H1 (cell line): Measurements from ENCODE around the gene EGFR. TPM values are rescaled to one million over a fixed set of nuclear protein-coding genes. Genes with fewer than 3 reads are reported as not detected.

Source experiments
- CTCF ChIA-PET: fragments of 300-600 bp; sonication (Branson Sonifier 250); formaldehyde crosslinking; loops from one replicate; lab custom pipeline; 2021; ENCODE audit not compliant: partially characterized antibody; lab: Charles Lee
- POLR2A ChIA-PET: fragments of 300-600 bp; sonication (Branson Sonifier 250); formaldehyde crosslinking; loops from one replicate; lab custom pipeline; 2021; ENCODE audit warnings: inconsistent platforms; ENCODE audit not compliant: partially characterized antibody; lab: Charles Lee
- DNase-seq, 2 experiments: peaks; one replicate each; pipeline versions ENCODE4 v3.0.0 to v3.0.0-alpha.2; 2010 to 2022; ENCODE audit warnings: low spot score in 2 of 2, low read depth in 1 of 2, mixed read lengths in 1 of 2
- FAIRE-seq: peaks from 2 replicates; lab custom pipeline; 2011; peaks lifted over from hg19 to GRCh38; lab: Jason Lieb, UNC
- H2AFZ ChIP-seq: 2 replicates; pipeline ENCODE4 v1.8.1; 2012; ENCODE audit warnings: low read length, inconsistent platforms
- H2AK5ac ChIP-seq: 2 replicates; pipeline ENCODE4 v1.6.1; 2013; ENCODE audit warnings: low read depth, low read length
- H2BK120ac ChIP-seq: replicated peaks from 2 replicates; pipeline ENCODE3; 2013; ENCODE audit warnings: low read depth, low read length, inconsistent platforms
- H2BK12ac ChIP-seq: 2 replicates; pipeline ENCODE4 v1.6.1; 2013; ENCODE audit warnings: low read depth, low read length
- H2BK15ac ChIP-seq: 2 replicates; pipeline ENCODE4 v1.6.1; 2013; ENCODE audit warnings: low read length
- H2BK20ac ChIP-seq: 2 replicates; pipeline ENCODE4 v1.6.1; 2013; ENCODE audit warnings: low read length
- H2BK5ac ChIP-seq: 2 replicates; pipeline ENCODE4 v1.6.1; 2013; ENCODE audit warnings: low read depth, low read length
- H3K14ac ChIP-seq: 2 replicates; pipeline ENCODE4 v1.6.1; 2013; ENCODE audit warnings: inconsistent platforms; ENCODE audit not compliant: insufficient read length
- H3K18ac ChIP-seq: 2 replicates; pipeline ENCODE4 v1.6.1; 2013; ENCODE audit warnings: low read length; ENCODE audit errors: extremely low read depth
- H3K23ac ChIP-seq: 2 replicates; pipeline ENCODE4 v1.6.1; 2013; ENCODE audit warnings: inconsistent platforms; ENCODE audit not compliant: insufficient read length
- H3K23me2 ChIP-seq: 2 replicates; pipeline ENCODE4 v1.6.1; 2013; ENCODE audit warnings: low read depth, low read length
- H3K27ac ChIP-seq: 2 replicates; pipeline ENCODE4 v1.6.1; 2011; ENCODE audit warnings: low read depth, low read length, inconsistent platforms
- H3K27me3 ChIP-seq, 4 experiments: replicated peaks in 1 of 4; 1 replicate in 1 of 4; 2 replicates in 3 of 4; pipeline versions ENCODE4 v1.6.1 to v1.8.1; 2011 to 2013; ENCODE audit warnings: low read length in 3 of 4, mild to moderate bottlenecking in 3 of 4, inconsistent platforms in 2 of 4, mixed read lengths in 2 of 4, moderate library complexity in 1 of 4; ENCODE audit not compliant: control insufficient read depth in 3 of 4, insufficient read depth in 3 of 4; ENCODE audit errors: extremely low read depth in 1 of 4
- H3K36me3 ChIP-seq, 4 experiments: 2 replicates each; pipeline versions ENCODE4 v1.6.1 to v1.8.1; 2011 to 2013; ENCODE audit warnings: mild to moderate bottlenecking in 4 of 4, low read length in 3 of 4, moderate library complexity in 2 of 4, control low read depth in 1 of 4, inconsistent platforms in 1 of 4; ENCODE audit not compliant: insufficient read depth in 4 of 4, control insufficient read depth in 2 of 4
- H3K4ac ChIP-seq: replicated peaks from 2 replicates; pipeline ENCODE3; 2013; ENCODE audit warnings: low read length, low read depth, mixed read lengths, inconsistent platforms; ENCODE audit not compliant: insufficient read length
- H3K4me1 ChIP-seq, 4 experiments: replicated peaks in 1 of 4; 1 replicate in 1 of 4; 2 replicates in 3 of 4; pipeline versions ENCODE4 v1.6.1 to v1.8.1; 2011 to 2013; ENCODE audit warnings: low read length in 3 of 4, inconsistent platforms in 2 of 4, mixed read lengths in 1 of 4; ENCODE audit not compliant: insufficient read depth in 4 of 4, control insufficient read depth in 3 of 4
- H3K4me2 ChIP-seq, 2 experiments: 2 replicates each; pipeline versions ENCODE4 v1.6.1 to v1.8.1; 2011 to 2013; ENCODE audit warnings: low read depth in 2 of 2, low read length in 2 of 2, control low read depth in 1 of 2, inconsistent platforms in 1 of 2, mild to moderate bottlenecking in 1 of 2; ENCODE audit not compliant: insufficient read depth in 1 of 2
- H3K4me3 ChIP-seq, 4 experiments: fragments of 200-600, 300-600 bp in 1 of 4; sonication (generic), shearing (Covaris generic), sonication (Bioruptor Twin) in 1 of 4; 2 replicates each; pipeline versions ENCODE4 v1.5.1 to v1.8.1; 2011 to 2016; ENCODE audit warnings: low read length in 4 of 4, low read depth in 3 of 4, control low read depth in 2 of 4, inconsistent platforms in 2 of 4, mild to moderate bottlenecking in 2 of 4, mixed read lengths in 1 of 4, moderate library complexity in 1 of 4; ENCODE audit not compliant: insufficient read depth in 2 of 4; ENCODE audit errors: extremely low read depth in 1 of 4
- H3K56ac ChIP-seq: replicated peaks from 2 replicates; pipeline ENCODE3; 2013; ENCODE audit warnings: low read depth, mild to moderate bottlenecking, mixed read lengths, low read length, inconsistent platforms; ENCODE audit not compliant: insufficient read length
- H3K79me1 ChIP-seq: 2 replicates; pipeline ENCODE4 v1.6.1; 2013; ENCODE audit warnings: low read depth, low read length, control low read depth
- H3K79me2 ChIP-seq, 2 experiments: 2 replicates each; pipeline versions ENCODE4 v1.6.1 to v1.8.1; 2012 to 2013; ENCODE audit warnings: low read length in 2 of 2, mild to moderate bottlenecking in 2 of 2, inconsistent platforms in 1 of 2; ENCODE audit not compliant: insufficient read depth in 2 of 2, control insufficient read depth in 1 of 2
- H3K9ac ChIP-seq, 4 experiments: replicated peaks in 1 of 4; 1 replicate in 1 of 4; 2 replicates in 3 of 4; pipeline versions ENCODE4 v1.6.1 to v1.8.1; 2011 to 2013; ENCODE audit warnings: low read depth in 3 of 4, low read length in 3 of 4, control low read depth in 2 of 4, mild to moderate bottlenecking in 2 of 4, moderate library complexity in 2 of 4, inconsistent platforms in 1 of 4; ENCODE audit errors: extremely low read depth in 1 of 4
- H3K9me3 ChIP-seq, 2 experiments: 2 replicates each; pipeline versions ENCODE4 v1.6.1 to v1.8.1; 2012 to 2013; ENCODE audit warnings: mild to moderate bottlenecking in 2 of 2, moderate library complexity in 2 of 2, control low read depth in 1 of 2, inconsistent platforms in 1 of 2, low read depth in 1 of 2, low read length in 1 of 2, mixed read lengths in 1 of 2; ENCODE audit not compliant: insufficient read depth in 2 of 2
- H4K20me1 ChIP-seq, 2 experiments: replicated peaks in 1 of 2; 2 replicates each; pipeline versions ENCODE3 to v1.8.1; 2011 to 2013; ENCODE audit warnings: inconsistent platforms in 2 of 2, low read length in 2 of 2, mild to moderate bottlenecking in 1 of 2; ENCODE audit not compliant: insufficient read depth in 2 of 2, control insufficient read depth in 1 of 2
- H4K5ac ChIP-seq: 2 replicates; pipeline ENCODE4 v1.6.1; 2013; ENCODE audit warnings: low read length, low read depth, mixed read lengths, inconsistent platforms; ENCODE audit not compliant: insufficient read length
- H4K8ac ChIP-seq: 2 replicates; pipeline ENCODE4 v1.8.0; 2013; ENCODE audit warnings: mild to moderate bottlenecking, moderate library complexity, low read length, inconsistent platforms; ENCODE audit not compliant: insufficient read depth; ENCODE audit errors: extremely low read depth
- H4K91ac ChIP-seq: replicated peaks from 2 replicates; pipeline ENCODE3; 2013; ENCODE audit warnings: low read length, mixed read lengths, inconsistent platforms; ENCODE audit not compliant: insufficient read length
- EP300 ChIP-seq, 2 experiments: IDR thresholded peaks; 1 replicate in 1 of 2; 2 replicates in 1 of 2; pipeline ENCODE4 v1.6.1; 2011 to 2012; ENCODE audit warnings: low read depth in 2 of 2, low read length in 2 of 2, mild to moderate bottlenecking in 2 of 2, borderline replicate concordance in 1 of 2, inconsistent platforms in 1 of 2, moderate library complexity in 1 of 2
- FOSL1 ChIP-seq: IDR thresholded peaks from 2 replicates; pipeline ENCODE4 v1.6.1; 2011; ENCODE audit warnings: mild to moderate bottlenecking, low read depth, low read length, moderate library complexity; ENCODE audit not compliant: insufficient read depth
- PHF8 ChIP-seq: fragments of 200-600 bp; sonication (generic); conservative IDR thresholded peaks from 2 replicates; pipeline ENCODE4 v1.7.1; 2012; ENCODE audit warnings: low read depth, mild to moderate bottlenecking, inconsistent platforms, low read length, moderate library complexity
- RBBP5 ChIP-seq: IDR thresholded peaks from 2 replicates; pipeline ENCODE4 v1.7.1; 2012; ENCODE audit warnings: low read depth, mild to moderate bottlenecking, inconsistent platforms, low read length, moderate library complexity, borderline replicate concordance
- RFX5 ChIP-seq: IDR thresholded peaks from 2 replicates; pipeline ENCODE4 v1.6.1; 2011; ENCODE audit warnings: low read depth, low read length, improper control_type of control experiment, borderline replicate concordance
- SP4 ChIP-seq: IDR thresholded peaks from 2 replicates; pipeline ENCODE4 v1.6.1; 2012; ENCODE audit warnings: low read length, inconsistent platforms
- TCF12 ChIP-seq: IDR thresholded peaks from 2 replicates; pipeline ENCODE4 v1.6.1; 2011; ENCODE audit warnings: low read depth, mild to moderate bottlenecking, low read length
- YY1 ChIP-seq: IDR thresholded peaks from 2 replicates; pipeline ENCODE4 v1.6.1; 2011; ENCODE audit warnings: low read depth, mild to moderate bottlenecking, low read length
- WGBS, 2 experiments: shearing (Covaris generic) in 1 of 2; methylation state at CpG; one replicate each; pipeline versions ENCODE4 v1.1.6 to v1.1.7; 2013 to 2015; ENCODE audit warnings: low lambda C conversion rate in 2 of 2, mixed read lengths in 2 of 2, inconsistent platforms in 1 of 2, low coverage in 1 of 2, missing lambda C conversion rate in 1 of 2; ENCODE audit not compliant: insufficient replicate concordance in 2 of 2, insufficient coverage in 1 of 2, insufficient read length in 1 of 2; ENCODE audit errors: extremely low coverage in 1 of 2, missing lambda C conversion rate in 1 of 2; 5-methylcytosine and 5-hydroxymethylcytosine counted together
- polyA plus RNA-seq, 7 experiments: library from polyadenylated mRNA; depleted of rRNA in 3 of 7; stranded (reverse) in 5 of 7; unstranded in 2 of 7; fragments of >200 nt in 5 of 7; fragments of 200-250 nt in 2 of 7; gene quantifications; 1 replicate in 5 of 7; 2 replicates in 1 of 7; 4 replicates in 1 of 7; pipeline versions ENCODE4 v1.2.1 to v1.2.3, GENCODE V29; 2011 to 2013; ENCODE audit warnings: missing spikeins in 2 of 7, mixed read lengths in 2 of 7
- total RNA-seq: library from RNA; stranded (reverse); fragmentation: NEBNext Ultra II Directional; extraction: Animal tissue kit (Norgen Biotek cat#: 25700); gene quantifications from 2 replicates; pipeline ENCODE4 v1.2.1, GENCODE V29; 2021

Gene EGFR
- total and polyA plus RNA-seq, 2 of the 8 experiments (the other 6 are each of a cell fraction or from before 2014, with no cell fraction given), result 1.9 to 5.8 TPM

DNA sequence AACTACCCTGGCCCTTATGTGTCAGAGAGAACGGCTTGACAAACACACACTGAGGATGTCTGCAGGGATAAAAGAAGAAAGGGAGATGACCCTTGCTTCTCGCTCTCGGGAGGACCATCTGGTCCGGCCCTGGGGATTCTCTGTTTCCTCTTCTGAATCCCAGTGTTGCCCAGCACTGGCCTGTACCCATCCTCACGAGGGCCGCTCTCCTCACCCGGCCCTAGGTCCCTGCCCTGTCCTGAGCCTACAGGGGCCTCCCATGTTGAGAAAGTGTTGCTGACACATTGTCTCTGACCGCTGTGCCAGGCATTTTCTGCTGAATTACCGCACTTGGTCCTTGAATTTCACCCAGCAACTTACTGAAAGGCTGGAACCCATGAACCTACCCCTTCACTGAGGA lies 174.4 kb downstream of the EGFR start:
- H3K79me2 ChIP-seq, result no peaks in the 10 kb centered on the region
- no peaks in the 10 kb centered on the region for H4K20me1 ChIP-seq
- FAIRE-seq (no peak), DNase-seq (peak in 1 of 2 experiments; percentile 40)
- H2BK5ac ChIP-seq, result peak overlapping the region; percentile 77; the same call in 1 of the 2 replicates
- 93% methylated on average over 7 of the region's 9 CpGs; no CpG with 5 or more reads in 1 of the 2 experiments for WGBS, 2 experiments
- no peak overlapping the region for H3K14ac ChIP-seq
- peak overlapping the region; percentile 15 for H4K91ac ChIP-seq
- H2BK15ac ChIP-seq, result no peak overlapping the region
- H3K27me3 ChIP-seq, result no peaks in the 10 kb centered on the region
- no peak overlapping the region for H2AFZ ChIP-seq
- H3K9ac ChIP-seq, result no peak overlapping the region
- H3K27ac ChIP-seq, result no peak overlapping the region
- H2BK120ac ChIP-seq, result peak overlapping the region; percentile 15
- no peaks in the 10 kb centered on the region for H3K23me2 ChIP-seq
- no peaks in the 10 kb centered on the region for H3K9me3 ChIP-seq
- H3K79me1 ChIP-seq, result no peaks in the 10 kb centered on the region
- no peak overlapping the region for H3K4me3 ChIP-seq
- no peak overlapping the region; the same call in 1 of the 2 replicates for H2AK5ac ChIP-seq
- H2BK20ac ChIP-seq, result no peak overlapping the region; the same call in 1 of the 2 replicates
- H3K4me1 ChIP-seq, result peaks cover 21 to 39% (median 35%) of the 10 kb centered on the region in 4 experiments
- no peak overlapping the region for H4K5ac ChIP-seq
- H3K56ac ChIP-seq, result no peak overlapping the region
- H3K23ac ChIP-seq, result no peak overlapping the region
- no peak for TF ChIP-seq RBBP5
- TF ChIP-seq RFX5, result no peak
- no peak for TF ChIP-seq YY1
- no peak for TF ChIP-seq SP4
- TF ChIP-seq PHF8, result no peak
- no peak for TF ChIP-seq TCF12
- no peak for TF ChIP-seq EP300 (IDR thresholded peaks at IDR 0.05; ENCODE audit: borderline replicate concordance in 1 of 2, low read depth in 2 of 2, low read length in 2 of 2)
- no peak for TF ChIP-seq FOSL1
- no peaks in the 10 kb centered on the region for H3K36me3 ChIP-seq
- H3K4ac ChIP-seq, result no peak overlapping the region
- H2BK12ac ChIP-seq, result no peak overlapping the region
- CTCF ChIA-PET, result interaction anchor here (0.9 to 1.7 kb wide), 2 partner anchors 10 to 62 kb away, joined by 4 to 6 read pairs; no protein-coding TSS in a partner anchor
- POLR2A ChIA-PET, result no interaction called here
- no peak overlapping the region for H4K8ac ChIP-seq
- H3K4me2 ChIP-seq, result no peak overlapping the region
- H3K18ac ChIP-seq, result no peak overlapping the region
